GM12878 (cell line): ENCODE data around the gene CHIT1. TPM values are rescaled to one million over a fixed set of nuclear protein-coding genes. Genes with fewer than 3 reads are reported as not detected.

Experiments
- ATAC-seq: fragments of 200-7000 bp; cut with Tn5 transposase; 3 replicates; pipeline ENCODE4 v1.9.1; 2020; ENCODE audit warnings: mild to moderate bottlenecking, moderate library complexity
- BruUV-seq: library from RNA; stranded (reverse); fragments of 400-500 nt; replicated peaks from 2 replicates; lab custom pipeline; 2021; lab: Mats Ljungman, UMichigan
- CTCF ChIA-PET: fragments of 300-600 bp; sonication (Branson Sonifier 250); formaldehyde crosslinking; extraction: SDS; loops from one replicate; lab custom pipeline; 2021; ENCODE audit warnings: inconsistent platforms; lab: Yijun Ruan, JAX
- POLR2A ChIA-PET: fragments of 350-600 bp; formaldehyde crosslinking; extraction: SDS; loops from one replicate; lab custom pipeline; 2021; ENCODE audit warnings: inconsistent platforms; lab: Charles Lee
- RAD21 ChIA-PET: fragments of 300-600 bp; sonication (Branson Sonifier 250); formaldehyde crosslinking; loops from one replicate; lab custom pipeline; 2023; ENCODE audit warnings: antibody characterized with exemption; ENCODE audit not compliant: unreplicated experiment; lab: Charles Lee
- SMC1A ChIA-PET: fragments of 300-600 bp; sonication (Branson Sonifier 250); formaldehyde crosslinking; loops from one replicate; lab custom pipeline; 2023; ENCODE audit not compliant: unreplicated experiment, uncharacterized antibody; lab: Charles Lee
- DNase-seq: peaks from one replicate; pipeline ENCODE4 v3.0.0-alpha.2; 2011; ENCODE audit warnings: low read depth, low spot score
- FAIRE-seq: peaks from 3 replicates; lab custom pipeline; 2011; peaks lifted over from hg19 to GRCh38; lab: Jason Lieb, UNC
- H2AFZ ChIP-seq: 2 replicates; pipeline ENCODE4 v1.6.0; 2011; ENCODE audit warnings: low read depth, low read length, control low read depth; ENCODE audit not compliant: control insufficient read depth
- H3K27ac ChIP-seq: 2 replicates; pipeline ENCODE4 v1.5.1; 2011; ENCODE audit warnings: control low read depth; ENCODE audit not compliant: control insufficient read depth, insufficient read depth
- H3K27me3 ChIP-seq, 2 experiments: replicated peaks in 1 of 2; 2 replicates each; pipeline versions ENCODE4 v1.6.0 to v1.6.1; 2011; ENCODE audit warnings: low read length in 1 of 2; ENCODE audit not compliant: control insufficient read depth in 2 of 2, insufficient read depth in 2 of 2
- H3K36me3 ChIP-seq, 2 experiments: 2 replicates each; pipeline ENCODE4 v1.5.1; 2011; ENCODE audit warnings: low read length in 1 of 2; ENCODE audit not compliant: control insufficient read depth in 2 of 2, insufficient read depth in 2 of 2
- H3K4me1 ChIP-seq: 2 replicates; pipeline ENCODE4 v1.6.1; 2011; ENCODE audit warnings: mild to moderate bottlenecking, low read length, moderate library complexity, mixed read lengths; ENCODE audit not compliant: control insufficient read depth, insufficient read depth
- H3K4me2 ChIP-seq: 2 replicates; pipeline ENCODE4 v1.6.0; 2011; ENCODE audit warnings: control low read depth; ENCODE audit not compliant: control insufficient read depth, insufficient read depth
- H3K4me3 ChIP-seq: fragments of 200-600 bp; sonication (generic); 2 replicates; pipeline ENCODE4 v1.5.1; 2016
- H3K79me2 ChIP-seq: 2 replicates; pipeline ENCODE4 v1.6.0; 2011; ENCODE audit warnings: low read length; ENCODE audit not compliant: control insufficient read depth, insufficient read depth
- H3K9ac ChIP-seq: 2 replicates; pipeline ENCODE4 v1.8.0; 2011; ENCODE audit warnings: low read length, control low read depth, mixed read lengths; ENCODE audit not compliant: control insufficient read depth, insufficient read depth
- H3K9me3 ChIP-seq: replicated peaks from 3 replicates; pipeline ENCODE4 v1.5.1; 2011; ENCODE audit warnings: mild to moderate bottlenecking, low read length; ENCODE audit not compliant: control insufficient read depth, insufficient read depth
- H4K20me1 ChIP-seq: 2 replicates; pipeline ENCODE4 v1.6.0; 2011; ENCODE audit not compliant: control insufficient read depth, insufficient read depth
- ASH2L ChIP-seq: fragments of 300-600, 200-600 bp; sonication (generic); IDR thresholded peaks from 2 replicates; pipeline ENCODE4 v1.6.1; 2017; ENCODE audit warnings: low read depth, mild to moderate bottlenecking, borderline replicate concordance
- CBX5 ChIP-seq: sonication (generic); IDR thresholded peaks from 2 replicates; pipeline ENCODE4 v1.6.1; 2016; ENCODE audit warnings: low read depth, moderate library complexity, mild to moderate bottlenecking, inconsistent platforms
- CHD1 ChIP-seq: IDR thresholded peaks from 2 replicates; pipeline ENCODE4 v1.6.1; 2012; ENCODE audit warnings: low read depth, low read length, improper control_type of control experiment
- IKZF2 ChIP-seq, 2 experiments: fragments of 450-650 bp; IDR thresholded peaks; 2 replicates each; pipeline ENCODE4 v1.6.1; 2017; ENCODE audit warnings: mild to moderate bottlenecking in 2 of 2, moderate library complexity in 2 of 2
- JUNB ChIP-seq: IDR thresholded peaks from 2 replicates; pipeline ENCODE4 v1.6.1; 2016; ENCODE audit warnings: antibody characterized with exemption, mild to moderate bottlenecking
- KAT2A ChIP-seq: conservative IDR thresholded peaks from 2 replicates; pipeline ENCODE4 v1.6.1; 2011; ENCODE audit warnings: low read depth, low read length; ENCODE audit not compliant: control insufficient read depth
- MEF2B ChIP-seq: fragments of 450-650 bp; IDR thresholded peaks from 2 replicates; pipeline ENCODE4 v1.6.1; 2018; ENCODE audit warnings: mild to moderate bottlenecking, moderate library complexity; ENCODE audit not compliant: partially characterized antibody, poor library complexity, severe bottlenecking
- NFIC ChIP-seq: IDR thresholded peaks from 2 replicates; pipeline ENCODE4 v1.6.1; 2012; ENCODE audit warnings: low read depth, mild to moderate bottlenecking, inconsistent platforms, low read length, moderate library complexity
- STAT1 ChIP-seq: fragments of 450-650 bp; conservative IDR thresholded peaks from 2 replicates; pipeline ENCODE4 v1.6.1; 2014; ENCODE audit warnings: antibody characterized with exemption, mild to moderate bottlenecking
- ZNF217 ChIP-seq: fragments of 450-650 bp; IDR thresholded peaks from 2 replicates; pipeline ENCODE4 v1.6.1; 2017; ENCODE audit warnings: antibody characterized with exemption, mild to moderate bottlenecking
- WGBS: methylation state at CpG from one replicate; pipeline ENCODE4 v1.1.6; 2016; ENCODE audit warnings: low lambda C conversion rate; ENCODE audit not compliant: insufficient replicate concordance, insufficient coverage; ENCODE audit errors: missing lambda C conversion rate; 5-methylcytosine and 5-hydroxymethylcytosine counted together
- in situ Hi-C: fragments of 300-500 bp; cut with MboI; formaldehyde crosslinking; loops from 9 replicates; pipeline ENCODE4 v1.14.3; 2018; ENCODE audit warnings: mixed read lengths
- intact Hi-C: fragments of 100-400 bp; cut with micrococcal nuclease; formaldehyde crosslinking; loops from one replicate; pipeline ENCODE4 v1.14.2; 2022; ENCODE audit not compliant: unreplicated experiment
- polyA plus RNA-seq, 11 experiments: library from polyadenylated mRNA; depleted of rRNA in 4 of 11; unstranded in 6 of 11; stranded (reverse) in 5 of 11; fragments of >200 nt; fragmentation: Nextera tagmentation in 4 of 11; fragmentation: Illumina TruSeq in 1 of 11; extraction: Ambion mirVana in 4 of 11; extraction: Trizol in 1 of 11; gene quantifications; 1 replicate in 1 of 11; 2 replicates in 10 of 11; pipeline versions ENCODE4 v1.2.1 to v1.2.3, GENCODE V29; 2011 to 2016; ENCODE audit warnings: inconsistent platforms in 2 of 11, missing spikeins in 2 of 11, low read depth in 1 of 11
- total RNA-seq, 4 experiments: library from RNA; depleted of rRNA in 3 of 4; stranded (reverse); fragments of >200 nt in 3 of 4; fragmentation: Illumina TruSeq in 1 of 4; extraction: Trizol in 1 of 4; gene quantifications; 2 replicates each; pipeline versions ENCODE4 v1.2.1 to v1.2.3, GENCODE V29; 2013 to 2021
- TF ChIP-seq, protein P1 (sequence below), 3 experiments: IDR thresholded peaks in 2 of 3; conservative IDR thresholded peaks in 1 of 3; 2 replicates each; pipeline ENCODE4 v1.5.1; 2011; ENCODE audit warnings: low read depth in 3 of 3, low read length in 3 of 3, mild to moderate bottlenecking in 3 of 3, control low read depth in 2 of 3, moderate library complexity in 2 of 3, inconsistent platforms in 1 of 3, mixed read lengths in 1 of 3; ENCODE audit not compliant: control insufficient read depth in 2 of 3, insufficient read depth in 1 of 3; ENCODE audit errors: extremely low read depth in 1 of 3
- TF ChIP-seq, protein P2 (sequence below): fragments of 450-650 bp; IDR thresholded peaks from 2 replicates; pipeline ENCODE4 v1.6.1; 2016; ENCODE audit warnings: mild to moderate bottlenecking
- TF ChIP-seq, protein P3 (sequence below): IDR thresholded peaks from 2 replicates; pipeline ENCODE4 v1.6.1; 2012; ENCODE audit warnings: low read length, inconsistent platforms
- TF ChIP-seq, protein P4 (sequence below): fragments of 450-650 bp; IDR thresholded peaks from 2 replicates; pipeline ENCODE4 v1.6.1; 2017; ENCODE audit warnings: antibody characterized with exemption, mild to moderate bottlenecking, moderate library complexity
- TF ChIP-seq, protein P5 (sequence below): IDR thresholded peaks from 2 replicates; pipeline ENCODE4 v1.6.1; 2011; ENCODE audit warnings: borderline replicate concordance, low read depth, mild to moderate bottlenecking, moderate library complexity, low read length; ENCODE audit not compliant: insufficient read depth, poor library complexity, severe bottlenecking

CHIT1 gene
- total and polyA plus RNA-seq, 10 of the 15 experiments (the other 5 are each of a cell fraction or from before 2014, with no cell fraction given) = 0.02 to 2.1 (median 0.76) TPM

DNA sequence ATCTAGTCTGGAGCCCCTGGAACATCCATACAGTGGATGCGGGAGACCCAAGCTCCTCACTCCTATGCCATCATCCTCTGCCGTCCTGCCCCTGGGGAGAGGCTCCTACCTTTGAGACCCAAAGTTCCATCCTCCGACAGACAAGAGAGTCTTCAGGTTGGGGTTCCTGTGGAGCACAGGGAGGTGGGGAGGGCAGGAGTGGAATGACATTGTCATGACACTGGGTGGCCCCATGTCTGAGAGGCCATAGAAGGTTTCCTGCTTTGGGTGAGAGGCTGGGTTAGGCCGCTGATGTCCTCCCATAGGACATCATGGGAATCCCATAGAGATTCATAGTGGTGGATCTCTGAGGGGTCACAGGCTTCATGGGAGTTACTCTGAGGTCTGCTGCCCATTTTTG is 45.0 kb downstream of the CHIT1 start:
- BruUV-seq = no TSS peak
- FAIRE-seq = no peak
- Histone ChIP-seq H3K36me3 (no peaks in the 10 kb centered on the region), H3K27ac (no peak overlapping the region), H3K79me2 (no peaks in the 10 kb centered on the region), H4K20me1 (no peaks in the 10 kb centered on the region), H3K4me1 (0 out of 2 replicates have a peak, but pooled peaks cover 2% of the 10 kb centered on the region), H3K4me3 (no peak overlapping the region), H3K27me3 (no peaks in the 10 kb centered on the region; a peak in 1 of 4 replicates), H2AFZ (no peak overlapping the region), H3K9ac (no peak overlapping the region), H3K9me3 (no peaks in the 10 kb centered on the region), H3K4me2 (no peak overlapping the region)
- ChIA-PET POLR2A (no interaction called here), RAD21 (no interaction called here), CTCF (interaction anchor here (1.3 to 3.6 kb wide), 2 partner anchors 12 to 32 kb away, joined by 3 to 25 read pairs; no protein-coding TSS in a partner anchor), SMC1A (interaction anchor here (3.4 kb wide), 1 partner anchor 11 kb away, joined by 10 read pairs; no protein-coding TSS in a partner anchor)
- in situ Hi-C loops = no loop called here
- ATAC-seq = no peak
- no peak for DNase-seq
- intact Hi-C loops = no loop called here
- WGBS = 30% methylated on average over 4 of the region's 4 CpGs
- TF ChIP-seq ZNF217 = no peak
- no peak for TF ChIP-seq CBX5
- TF ChIP-seq, protein P1, sequence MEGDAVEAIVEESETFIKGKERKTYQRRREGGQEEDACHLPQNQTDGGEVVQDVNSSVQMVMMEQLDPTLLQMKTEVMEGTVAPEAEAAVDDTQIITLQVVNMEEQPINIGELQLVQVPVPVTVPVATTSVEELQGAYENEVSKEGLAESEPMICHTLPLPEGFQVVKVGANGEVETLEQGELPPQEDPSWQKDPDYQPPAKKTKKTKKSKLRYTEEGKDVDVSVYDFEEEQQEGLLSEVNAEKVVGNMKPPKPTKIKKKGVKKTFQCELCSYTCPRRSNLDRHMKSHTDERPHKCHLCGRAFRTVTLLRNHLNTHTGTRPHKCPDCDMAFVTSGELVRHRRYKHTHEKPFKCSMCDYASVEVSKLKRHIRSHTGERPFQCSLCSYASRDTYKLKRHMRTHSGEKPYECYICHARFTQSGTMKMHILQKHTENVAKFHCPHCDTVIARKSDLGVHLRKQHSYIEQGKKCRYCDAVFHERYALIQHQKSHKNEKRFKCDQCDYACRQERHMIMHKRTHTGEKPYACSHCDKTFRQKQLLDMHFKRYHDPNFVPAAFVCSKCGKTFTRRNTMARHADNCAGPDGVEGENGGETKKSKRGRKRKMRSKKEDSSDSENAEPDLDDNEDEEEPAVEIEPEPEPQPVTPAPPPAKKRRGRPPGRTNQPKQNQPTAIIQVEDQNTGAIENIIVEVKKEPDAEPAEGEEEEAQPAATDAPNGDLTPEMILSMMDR (IDR thresholded peaks at IDR 0.05 in 2 of 3, conservative IDR thresholded peaks at IDR 0.05 in 1 of 3; ENCODE audit: control insufficient read depth in 2 of 3, extremely low read depth in 1 of 3, insufficient read depth in 1 of 3, low read depth in 3 of 3, low read length in 3 of 3) = no peak
- TF ChIP-seq ASH2L = no peak
- TF ChIP-seq NFIC = no peak
- TF ChIP-seq, protein P2, sequence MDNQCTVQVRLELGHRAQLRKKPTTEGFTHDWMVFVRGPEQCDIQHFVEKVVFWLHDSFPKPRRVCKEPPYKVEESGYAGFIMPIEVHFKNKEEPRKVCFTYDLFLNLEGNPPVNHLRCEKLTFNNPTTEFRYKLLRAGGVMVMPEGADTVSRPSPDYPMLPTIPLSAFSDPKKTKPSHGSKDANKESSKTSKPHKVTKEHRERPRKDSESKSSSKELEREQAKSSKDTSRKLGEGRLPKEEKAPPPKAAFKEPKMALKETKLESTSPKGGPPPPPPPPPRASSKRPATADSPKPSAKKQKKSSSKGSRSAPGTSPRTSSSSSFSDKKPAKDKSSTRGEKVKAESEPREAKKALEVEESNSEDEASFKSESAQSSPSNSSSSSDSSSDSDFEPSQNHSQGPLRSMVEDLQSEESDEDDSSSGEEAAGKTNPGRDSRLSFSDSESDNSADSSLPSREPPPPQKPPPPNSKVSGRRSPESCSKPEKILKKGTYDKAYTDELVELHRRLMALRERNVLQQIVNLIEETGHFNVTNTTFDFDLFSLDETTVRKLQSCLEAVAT = no peak
- TF ChIP-seq, protein P3, sequence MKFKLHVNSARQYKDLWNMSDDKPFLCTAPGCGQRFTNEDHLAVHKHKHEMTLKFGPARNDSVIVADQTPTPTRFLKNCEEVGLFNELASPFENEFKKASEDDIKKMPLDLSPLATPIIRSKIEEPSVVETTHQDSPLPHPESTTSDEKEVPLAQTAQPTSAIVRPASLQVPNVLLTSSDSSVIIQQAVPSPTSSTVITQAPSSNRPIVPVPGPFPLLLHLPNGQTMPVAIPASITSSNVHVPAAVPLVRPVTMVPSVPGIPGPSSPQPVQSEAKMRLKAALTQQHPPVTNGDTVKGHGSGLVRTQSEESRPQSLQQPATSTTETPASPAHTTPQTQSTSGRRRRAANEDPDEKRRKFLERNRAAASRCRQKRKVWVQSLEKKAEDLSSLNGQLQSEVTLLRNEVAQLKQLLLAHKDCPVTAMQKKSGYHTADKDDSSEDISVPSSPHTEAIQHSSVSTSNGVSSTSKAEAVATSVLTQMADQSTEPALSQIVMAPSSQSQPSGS = no peak
- no peak for TF ChIP-seq IKZF2 (IDR thresholded peaks at IDR 0.05)
- TF ChIP-seq KAT2A = no peak
- no peak for TF ChIP-seq CHD1
- no peak for TF ChIP-seq JUNB
- TF ChIP-seq STAT1 = no peak
- TF ChIP-seq MEF2B = no peak
- TF ChIP-seq, protein P4, sequence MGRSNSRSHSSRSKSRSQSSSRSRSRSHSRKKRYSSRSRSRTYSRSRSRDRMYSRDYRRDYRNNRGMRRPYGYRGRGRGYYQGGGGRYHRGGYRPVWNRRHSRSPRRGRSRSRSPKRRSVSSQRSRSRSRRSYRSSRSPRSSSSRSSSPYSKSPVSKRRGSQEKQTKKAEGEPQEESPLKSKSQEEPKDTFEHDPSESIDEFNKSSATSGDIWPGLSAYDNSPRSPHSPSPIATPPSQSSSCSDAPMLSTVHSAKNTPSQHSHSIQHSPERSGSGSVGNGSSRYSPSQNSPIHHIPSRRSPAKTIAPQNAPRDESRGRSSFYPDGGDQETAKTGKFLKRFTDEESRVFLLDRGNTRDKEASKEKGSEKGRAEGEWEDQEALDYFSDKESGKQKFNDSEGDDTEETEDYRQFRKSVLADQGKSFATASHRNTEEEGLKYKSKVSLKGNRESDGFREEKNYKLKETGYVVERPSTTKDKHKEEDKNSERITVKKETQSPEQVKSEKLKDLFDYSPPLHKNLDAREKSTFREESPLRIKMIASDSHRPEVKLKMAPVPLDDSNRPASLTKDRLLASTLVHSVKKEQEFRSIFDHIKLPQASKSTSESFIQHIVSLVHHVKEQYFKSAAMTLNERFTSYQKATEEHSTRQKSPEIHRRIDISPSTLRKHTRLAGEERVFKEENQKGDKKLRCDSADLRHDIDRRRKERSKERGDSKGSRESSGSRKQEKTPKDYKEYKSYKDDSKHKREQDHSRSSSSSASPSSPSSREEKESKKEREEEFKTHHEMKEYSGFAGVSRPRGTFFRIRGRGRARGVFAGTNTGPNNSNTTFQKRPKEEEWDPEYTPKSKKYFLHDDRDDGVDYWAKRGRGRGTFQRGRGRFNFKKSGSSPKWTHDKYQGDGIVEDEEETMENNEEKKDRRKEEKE = no peak
- TF ChIP-seq, protein P5, sequence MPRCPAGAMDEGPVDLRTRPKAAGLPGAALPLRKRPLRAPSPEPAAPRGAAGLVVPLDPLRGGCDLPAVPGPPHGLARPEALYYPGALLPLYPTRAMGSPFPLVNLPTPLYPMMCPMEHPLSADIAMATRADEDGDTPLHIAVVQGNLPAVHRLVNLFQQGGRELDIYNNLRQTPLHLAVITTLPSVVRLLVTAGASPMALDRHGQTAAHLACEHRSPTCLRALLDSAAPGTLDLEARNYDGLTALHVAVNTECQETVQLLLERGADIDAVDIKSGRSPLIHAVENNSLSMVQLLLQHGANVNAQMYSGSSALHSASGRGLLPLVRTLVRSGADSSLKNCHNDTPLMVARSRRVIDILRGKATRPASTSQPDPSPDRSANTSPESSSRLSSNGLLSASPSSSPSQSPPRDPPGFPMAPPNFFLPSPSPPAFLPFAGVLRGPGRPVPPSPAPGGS = no peak
